AG04449 (cell line): ENCODE results near the gene HDAC5.
"Not testable (repeated sequence)": the region's sequence is repeated elsewhere in the genome, so short reads cannot be mapped to it uniquely, and the experiment has no call there.

Experiments
- CTCF ChIA-PET: fragments of 350-600 bp; formaldehyde crosslinking; extraction: SDS; loops from one replicate; lab custom pipeline; 2021; ENCODE audit warnings: antibody characterized with exemption; lab: Yijun Ruan, JAX
- POLR2A ChIA-PET: fragments of 400-600, 350-600 bp; formaldehyde crosslinking; extraction: SDS; loops from one replicate; lab custom pipeline; 2020; ENCODE audit warnings: antibody characterized with exemption, inconsistent platforms; lab: Yijun Ruan, JAX
- DNase-seq: peaks from one replicate; pipeline ENCODE4 v3.0.0-alpha.2; 2010; ENCODE audit warnings: low read depth, low spot score
- H3K4me3 ChIP-seq: 2 replicates; pipeline ENCODE4 v1.5.1; 2011; ENCODE audit warnings: low read depth, mild to moderate bottlenecking, control low read depth, low read length
- TF ChIP-seq, protein P1 (sequence below): IDR thresholded peaks from one replicate; pipeline ENCODE4 v1.5.1; 2011; ENCODE audit warnings: mild to moderate bottlenecking, moderate library complexity, low read length, control low read depth, inconsistent platforms; ENCODE audit not compliant: insufficient read depth; ENCODE audit errors: missing control alignments

The HDAC5 gene

GRCh38 chr17:44164476-44164875 lies 41.0 kb upstream of the HDAC5 start:
- TF ChIP-seq, protein P1, sequence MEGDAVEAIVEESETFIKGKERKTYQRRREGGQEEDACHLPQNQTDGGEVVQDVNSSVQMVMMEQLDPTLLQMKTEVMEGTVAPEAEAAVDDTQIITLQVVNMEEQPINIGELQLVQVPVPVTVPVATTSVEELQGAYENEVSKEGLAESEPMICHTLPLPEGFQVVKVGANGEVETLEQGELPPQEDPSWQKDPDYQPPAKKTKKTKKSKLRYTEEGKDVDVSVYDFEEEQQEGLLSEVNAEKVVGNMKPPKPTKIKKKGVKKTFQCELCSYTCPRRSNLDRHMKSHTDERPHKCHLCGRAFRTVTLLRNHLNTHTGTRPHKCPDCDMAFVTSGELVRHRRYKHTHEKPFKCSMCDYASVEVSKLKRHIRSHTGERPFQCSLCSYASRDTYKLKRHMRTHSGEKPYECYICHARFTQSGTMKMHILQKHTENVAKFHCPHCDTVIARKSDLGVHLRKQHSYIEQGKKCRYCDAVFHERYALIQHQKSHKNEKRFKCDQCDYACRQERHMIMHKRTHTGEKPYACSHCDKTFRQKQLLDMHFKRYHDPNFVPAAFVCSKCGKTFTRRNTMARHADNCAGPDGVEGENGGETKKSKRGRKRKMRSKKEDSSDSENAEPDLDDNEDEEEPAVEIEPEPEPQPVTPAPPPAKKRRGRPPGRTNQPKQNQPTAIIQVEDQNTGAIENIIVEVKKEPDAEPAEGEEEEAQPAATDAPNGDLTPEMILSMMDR = no peak
- CTCF ChIA-PET = interaction anchor here (1.2 kb wide), 1 partner anchor 22 kb away, joined by 3 read pairs; the partner anchor contains the start of gene TMUB2
- no peak overlapping the region for H3K4me3 ChIP-seq
- no peak for DNase-seq
- POLR2A ChIA-PET = no interaction called here

GRCh38 chr17:44159519-44160210 lies 36.2 kb upstream of the HDAC5 start:
- DNase-seq = no peak
- no peak overlapping the region for H3K4me3 ChIP-seq
- CTCF ChIA-PET = interaction anchor here (1.5 to 7.8 kb wide), 5 partner anchors 9 to 216 kb away, joined by 4 to 72 read pairs (median 7); partner anchors contain the start of gene ASB16
- TF ChIP-seq, protein P1 = no peak
- POLR2A ChIA-PET = no interaction called here

- TF ChIP-seq, protein P1 = no peak
These were observed 32.0 kb upstream of the HDAC5 start for GRCh38 chr17:44155488-44155887.

GRCh38 chr17:44152875-44153274 lies 29.4 kb upstream of the HDAC5 start:
- CTCF ChIA-PET = interaction anchor here (7.8 kb wide), 1 partner anchor 16 kb away, joined by 72 read pairs; the partner anchor contains the start of gene ASB16
- TF ChIP-seq, protein P1 = no peak
- POLR2A ChIA-PET = interaction anchor here (0.7 kb wide), 1 partner anchor 435 kb away, joined by 3 read pairs; no protein-coding TSS in a partner anchor
- no peak for DNase-seq
- H3K4me3 ChIP-seq = no peak overlapping the region

More at GRCh38 chr17:44155488-44155887, 32.0 kb upstream of the HDAC5 start:
- POLR2A ChIA-PET = no interaction called here
- H3K4me3 ChIP-seq = no peak overlapping the region
- CTCF ChIA-PET = interaction anchor here (0.8 to 7.8 kb wide), 4 partner anchors 12 to 22 kb away, joined by 3 to 72 read pairs (median 4); partner anchors contain the start of genes ASB16 and HROB
- DNase-seq = no peak

DNA sequence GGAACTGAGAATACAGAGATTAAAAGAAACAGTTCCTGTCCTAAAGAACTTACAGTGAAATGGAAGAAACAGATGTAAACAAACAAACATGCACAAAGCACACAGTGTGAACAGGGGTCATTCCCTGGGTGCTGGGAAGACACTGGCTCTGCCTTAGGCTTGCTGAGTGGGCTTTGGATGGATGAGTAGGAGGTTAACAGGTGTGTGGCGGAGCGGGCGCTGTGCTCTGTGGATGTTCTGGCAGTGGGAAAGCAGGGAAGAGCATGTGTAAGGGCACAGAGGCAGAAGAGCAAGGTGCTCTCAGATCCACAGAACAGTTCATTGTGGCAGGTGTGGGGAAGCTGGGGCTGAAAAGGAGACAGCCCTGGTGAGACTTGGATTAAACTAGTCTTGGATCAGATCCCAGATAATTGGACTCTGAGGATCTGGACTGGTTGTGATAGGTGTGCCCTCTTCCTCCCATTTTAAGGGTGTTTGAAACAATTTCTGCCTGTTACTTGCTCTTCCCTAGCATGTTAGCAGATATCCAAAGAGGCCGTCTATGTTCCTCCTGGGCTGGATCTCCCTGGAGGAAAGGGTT lies 26.4 kb upstream of the HDAC5 start:
- no peak for DNase-seq
- no peak overlapping the region for H3K4me3 ChIP-seq
- TF ChIP-seq, protein P1 = no peak
- ChIA-PET CTCF (interaction anchor here (1.5 to 2.8 kb wide), 3 partner anchors 9 to 206 kb away, joined by 4 to 20 read pairs (median 9); no protein-coding TSS in a partner anchor), POLR2A (no interaction called here)

- POLR2A ChIA-PET, H3K4me3 ChIP-seq, DNase-seq: not testable (repeated sequence)
- CTCF ChIA-PET = interaction anchor here (1.4 to 1.5 kb wide), 2 partner anchors 9 to 19 kb away, joined by 4 read pairs; no protein-coding TSS in a partner anchor
These were observed 25.6 kb upstream of the HDAC5 start for GRCh38 chr17:44149066-44149465.
